HepG2 (cell line): ENCODE data around the gene GNL1. TPM values are rescaled to one million over a fixed set of nuclear protein-coding genes. Genes with fewer than 3 reads are reported as not detected.

Source experiments
- AGO2 ChIP-seq: fragments of 200-400 bp; formaldehyde crosslinking; optimal IDR thresholded peaks from 2 replicates; pipeline ENCODE3; 2017; ENCODE audit warnings: mild to moderate bottlenecking, low read depth, low read length, moderate library complexity
- ARID2 ChIP-seq: sonication (generic); formaldehyde crosslinking; IDR thresholded peaks from 2 replicates; pipeline ENCODE4 v1.8.1; 2022; ENCODE audit warnings: mild to moderate bottlenecking, missing genetic modification reagents, borderline replicate concordance
- ARNTL ChIP-seq: sonication (generic); formaldehyde crosslinking; IDR thresholded peaks from 2 replicates; pipeline ENCODE4 v1.4.0; 2020; ENCODE audit warnings: mild to moderate bottlenecking, missing genetic modification reagents
- CBFB ChIP-seq: sonication (generic); formaldehyde crosslinking; IDR thresholded peaks from 2 replicates; pipeline ENCODE4 v1.4.0; 2020; ENCODE audit warnings: missing genetic modification reagents
- ELF4 ChIP-seq: sonication (generic); formaldehyde crosslinking; IDR thresholded peaks from 2 replicates; pipeline ENCODE4 v1.5.0; 2020; ENCODE audit warnings: missing genetic modification reagents, mild to moderate bottlenecking, moderate library complexity, borderline replicate concordance
- FOXK1 ChIP-seq: sonication (generic); formaldehyde crosslinking; IDR thresholded peaks from 2 replicates; pipeline ENCODE4 v1.4.0; 2020; ENCODE audit warnings: low read depth, missing genetic modification reagents, borderline replicate concordance
- GPN1 ChIP-seq: sonication (generic); formaldehyde crosslinking; IDR thresholded peaks from 2 replicates; pipeline ENCODE4 v1.5.1; 2020; ENCODE audit warnings: missing genetic modification reagents, borderline replicate concordance
- HMGA1 ChIP-seq: sonication (generic); formaldehyde crosslinking; conservative IDR thresholded peaks from 2 replicates; pipeline ENCODE4 v1.4.0; 2020; ENCODE audit warnings: missing genetic modification reagents
- MAZ ChIP-seq, 2 experiments: sonication (generic) in 1 of 2; formaldehyde crosslinking in 1 of 2; IDR thresholded peaks; 2 replicates each; pipeline versions ENCODE4 v1.5.0 to v1.6.1; 2012 to 2020; ENCODE audit warnings: low read depth in 2 of 2, mild to moderate bottlenecking in 2 of 2, borderline replicate concordance in 1 of 2, improper control_type of control experiment in 1 of 2, low read length in 1 of 2, missing genetic modification reagents in 1 of 2, moderate library complexity in 1 of 2
- MBNL3 ChIP-seq: fragments of 250-450 bp; sonication (Bioruptor Pico); conservative IDR thresholded peaks from 2 replicates; pipeline ENCODE4 v1.8.0; 2022; ENCODE audit warnings: mild to moderate bottlenecking, inconsistent platforms
- NFYC ChIP-seq: IDR thresholded peaks from 2 replicates; pipeline ENCODE4 v1.6.1; 2016; ENCODE audit warnings: missing genetic modification reagents, missing compliant biosample characterization
- TCF12 ChIP-seq, 2 experiments: fragments of 450-650 bp in 1 of 2; sonication (generic) in 1 of 2; formaldehyde crosslinking in 1 of 2; IDR thresholded peaks; 2 replicates each; pipeline versions ENCODE4 v1.6.1 to v1.8.0; 2017 to 2022; ENCODE audit warnings: antibody characterized with exemption in 1 of 2, mild to moderate bottlenecking in 1 of 2, missing genetic modification reagents in 1 of 2, moderate library complexity in 1 of 2
- ZNF235 ChIP-seq: sonication (generic); formaldehyde crosslinking; IDR thresholded peaks from 2 replicates; pipeline ENCODE4 v1.8.1; 2023; ENCODE audit warnings: mild to moderate bottlenecking, missing genetic modification reagents, borderline replicate concordance
- ZNF563 ChIP-seq: sonication (generic); formaldehyde crosslinking; IDR thresholded peaks from 2 replicates; pipeline ENCODE4 v1.8.0; 2022; ENCODE audit warnings: mild to moderate bottlenecking, moderate library complexity, missing genetic modification reagents
- ZNF619 ChIP-seq: sonication (generic); formaldehyde crosslinking; IDR thresholded peaks from 2 replicates; pipeline ENCODE4 v1.4.0; 2020; ENCODE audit warnings: mild to moderate bottlenecking, missing genetic modification reagents
- ZSCAN22 ChIP-seq: sonication (generic); formaldehyde crosslinking; IDR thresholded peaks from 2 replicates; pipeline ENCODE4 v1.4.0; 2020; ENCODE audit warnings: mild to moderate bottlenecking, missing genetic modification reagents
- polyA plus RNA-seq, 8 experiments: library from polyadenylated mRNA; depleted of rRNA in 3 of 8; stranded (reverse) in 7 of 8; unstranded in 1 of 8; fragments of >200 nt; fragmentation: Illumina TruSeq in 4 of 8; extraction: Trizol in 4 of 8; gene quantifications; 2 replicates each; pipeline versions ENCODE4 v1.2.1 to v1.2.3, GENCODE V29; 2011 to 2016; ENCODE audit warnings: low read depth in 4 of 8, missing spikeins in 1 of 8, mixed read lengths in 1 of 8; ENCODE audit not compliant: insufficient read depth in 1 of 8
- total RNA-seq, 5 experiments: library from RNA; depleted of rRNA; stranded (reverse); fragments of >200 nt; fragmentation: Illumina TruSeq; extraction: Trizol; gene quantifications; 2 replicates each; pipeline ENCODE4 v1.2.3, GENCODE V29; 2016; ENCODE audit warnings: low read depth in 1 of 5
- TF ChIP-seq, protein P1 (sequence below): sonication (generic); formaldehyde crosslinking; IDR thresholded peaks from 2 replicates; pipeline ENCODE4 v1.4.0; 2020; ENCODE audit warnings: mild to moderate bottlenecking, missing genetic modification reagents
- TF ChIP-seq, protein P2 (sequence below): sonication (generic); formaldehyde crosslinking; conservative IDR thresholded peaks from 2 replicates; pipeline ENCODE4 v1.4.0; 2020; ENCODE audit warnings: missing genetic modification reagents
- TF ChIP-seq, protein P3 (sequence below): sonication (generic); formaldehyde crosslinking; IDR thresholded peaks from 2 replicates; pipeline ENCODE4 v1.8.0; 2023; ENCODE audit warnings: mild to moderate bottlenecking, missing genetic modification reagents
- TF ChIP-seq, protein P4 (sequence below): sonication (generic); formaldehyde crosslinking; IDR thresholded peaks from 2 replicates; pipeline ENCODE4 v1.4.0; 2020; ENCODE audit warnings: missing genetic modification reagents, borderline replicate concordance
- TF ChIP-seq, protein P5 (sequence below): sonication (generic); formaldehyde crosslinking; IDR thresholded peaks from 2 replicates; pipeline ENCODE4 v1.8.0; 2022; ENCODE audit warnings: mild to moderate bottlenecking, missing genetic modification reagents

The GNL1 gene
- total and polyA plus RNA-seq, 2 of the 13 experiments (the other 11 are each of a cell fraction or from before 2014, with no cell fraction given), result 35.0 to 55.6 TPM

DNA sequence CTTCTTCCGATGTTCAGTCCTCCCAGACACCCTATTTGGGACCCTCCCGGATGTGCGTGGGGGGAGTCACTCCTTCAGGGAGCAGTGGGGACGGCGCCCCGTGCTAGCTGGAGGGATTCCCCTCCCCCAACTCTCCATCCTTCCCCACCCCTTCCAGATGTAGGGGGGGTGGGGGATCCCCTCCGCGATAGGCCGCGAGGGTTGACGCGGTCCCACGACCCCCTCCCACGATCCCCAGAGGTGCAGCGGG is 548 bp downstream of the GNL1 start (continued):
- TF ChIP-seq MAZ (IDR thresholded peaks at IDR 0.05; ENCODE audit: borderline replicate concordance, low read depth, low read length), result no peak
- no peak for TF ChIP-seq MAZ (CRISPR knock-in tag; IDR thresholded peaks at IDR 0.05; ENCODE audit: low read depth)
- TF ChIP-seq CBFB, result 0 out of 2 replicates have a peak, but pooled peaks have one; percentile 5
- 0 out of 2 replicates have a peak, but pooled peaks have one; percentile 39 for TF ChIP-seq ELF4 (CRISPR knock-in tag)
- TF ChIP-seq TCF12 (IDR thresholded peaks at IDR 0.05), result no peak
- no peak for TF ChIP-seq TCF12 (CRISPR knock-in tag; IDR thresholded peaks at IDR 0.05)
- TF ChIP-seq, protein P1, sequence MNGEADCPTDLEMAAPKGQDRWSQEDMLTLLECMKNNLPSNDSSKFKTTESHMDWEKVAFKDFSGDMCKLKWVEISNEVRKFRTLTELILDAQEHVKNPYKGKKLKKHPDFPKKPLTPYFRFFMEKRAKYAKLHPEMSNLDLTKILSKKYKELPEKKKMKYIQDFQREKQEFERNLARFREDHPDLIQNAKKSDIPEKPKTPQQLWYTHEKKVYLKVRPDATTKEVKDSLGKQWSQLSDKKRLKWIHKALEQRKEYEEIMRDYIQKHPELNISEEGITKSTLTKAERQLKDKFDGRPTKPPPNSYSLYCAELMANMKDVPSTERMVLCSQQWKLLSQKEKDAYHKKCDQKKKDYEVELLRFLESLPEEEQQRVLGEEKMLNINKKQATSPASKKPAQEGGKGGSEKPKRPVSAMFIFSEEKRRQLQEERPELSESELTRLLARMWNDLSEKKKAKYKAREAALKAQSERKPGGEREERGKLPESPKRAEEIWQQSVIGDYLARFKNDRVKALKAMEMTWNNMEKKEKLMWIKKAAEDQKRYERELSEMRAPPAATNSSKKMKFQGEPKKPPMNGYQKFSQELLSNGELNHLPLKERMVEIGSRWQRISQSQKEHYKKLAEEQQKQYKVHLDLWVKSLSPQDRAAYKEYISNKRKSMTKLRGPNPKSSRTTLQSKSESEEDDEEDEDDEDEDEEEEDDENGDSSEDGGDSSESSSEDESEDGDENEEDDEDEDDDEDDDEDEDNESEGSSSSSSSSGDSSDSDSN (CRISPR knock-in tag), result 0 out of 2 replicates have a peak, but pooled peaks have one; percentile 5
- TF ChIP-seq HMGA1, result no peak
- TF ChIP-seq, protein P2, sequence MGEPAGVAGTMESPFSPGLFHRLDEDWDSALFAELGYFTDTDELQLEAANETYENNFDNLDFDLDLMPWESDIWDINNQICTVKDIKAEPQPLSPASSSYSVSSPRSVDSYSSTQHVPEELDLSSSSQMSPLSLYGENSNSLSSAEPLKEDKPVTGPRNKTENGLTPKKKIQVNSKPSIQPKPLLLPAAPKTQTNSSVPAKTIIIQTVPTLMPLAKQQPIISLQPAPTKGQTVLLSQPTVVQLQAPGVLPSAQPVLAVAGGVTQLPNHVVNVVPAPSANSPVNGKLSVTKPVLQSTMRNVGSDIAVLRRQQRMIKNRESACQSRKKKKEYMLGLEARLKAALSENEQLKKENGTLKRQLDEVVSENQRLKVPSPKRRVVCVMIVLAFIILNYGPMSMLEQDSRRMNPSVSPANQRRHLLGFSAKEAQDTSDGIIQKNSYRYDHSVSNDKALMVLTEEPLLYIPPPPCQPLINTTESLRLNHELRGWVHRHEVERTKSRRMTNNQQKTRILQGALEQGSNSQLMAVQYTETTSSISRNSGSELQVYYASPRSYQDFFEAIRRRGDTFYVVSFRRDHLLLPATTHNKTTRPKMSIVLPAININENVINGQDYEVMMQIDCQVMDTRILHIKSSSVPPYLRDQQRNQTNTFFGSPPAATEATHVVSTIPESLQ (CRISPR knock-in tag), result 0 out of 2 replicates have a peak, but pooled peaks have one; percentile 16
- TF ChIP-seq ZNF563, result peak; percentile 19; the same call in 1 of the 2 replicates
- TF ChIP-seq ZNF235, result peak; percentile 49; the same call in 1 of the 2 replicates
- TF ChIP-seq ZSCAN22 (CRISPR knock-in tag), result peak; percentile 67; the same call in 1 of the 2 replicates
- TF ChIP-seq NFYC (CRISPR knock-in tag), result no peak
- 0 out of 2 replicates have a peak, but pooled peaks have one; percentile 27 for TF ChIP-seq ZNF619 (CRISPR knock-in tag)
- TF ChIP-seq, protein P3, sequence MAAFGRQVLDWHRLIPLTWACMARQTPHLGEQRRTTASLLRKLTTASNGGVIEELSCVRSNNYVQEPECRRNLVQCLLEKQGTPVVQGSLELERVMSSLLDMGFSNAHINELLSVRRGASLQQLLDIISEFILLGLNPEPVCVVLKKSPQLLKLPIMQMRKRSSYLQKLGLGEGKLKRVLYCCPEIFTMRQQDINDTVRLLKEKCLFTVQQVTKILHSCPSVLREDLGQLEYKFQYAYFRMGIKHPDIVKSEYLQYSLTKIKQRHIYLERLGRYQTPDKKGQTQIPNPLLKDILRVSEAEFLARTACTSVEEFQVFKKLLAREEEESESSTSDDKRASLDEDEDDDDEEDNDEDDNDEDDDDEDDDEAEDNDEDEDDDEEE (CRISPR knock-in tag), result 0 out of 2 replicates have a peak, but pooled peaks have one; percentile 84
- TF ChIP-seq GPN1 (CRISPR knock-in tag), result no peak
- TF ChIP-seq, protein P4, sequence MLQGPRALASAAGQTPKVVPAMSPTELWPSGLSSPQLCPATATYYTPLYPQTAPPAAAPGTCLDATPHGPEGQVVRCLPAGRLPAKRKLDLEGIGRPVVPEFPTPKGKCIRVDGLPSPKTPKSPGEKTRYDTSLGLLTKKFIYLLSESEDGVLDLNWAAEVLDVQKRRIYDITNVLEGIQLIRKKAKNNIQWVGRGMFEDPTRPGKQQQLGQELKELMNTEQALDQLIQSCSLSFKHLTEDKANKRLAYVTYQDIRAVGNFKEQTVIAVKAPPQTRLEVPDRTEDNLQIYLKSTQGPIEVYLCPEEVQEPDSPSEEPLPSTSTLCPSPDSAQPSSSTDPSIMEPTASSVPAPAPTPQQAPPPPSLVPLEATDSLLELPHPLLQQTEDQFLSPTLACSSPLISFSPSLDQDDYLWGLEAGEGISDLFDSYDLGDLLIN, result 0 out of 2 replicates have a peak, but pooled peaks have one; percentile 9
- TF ChIP-seq ARNTL, result 0 out of 2 replicates have a peak, but pooled peaks have one; percentile 17
- TF ChIP-seq MBNL3 (CRISPR knock-in tag), result no peak
- 0 out of 2 replicates have a peak, but pooled peaks have one; percentile 5 for TF ChIP-seq FOXK1 (CRISPR knock-in tag)
- TF ChIP-seq, protein P5, sequence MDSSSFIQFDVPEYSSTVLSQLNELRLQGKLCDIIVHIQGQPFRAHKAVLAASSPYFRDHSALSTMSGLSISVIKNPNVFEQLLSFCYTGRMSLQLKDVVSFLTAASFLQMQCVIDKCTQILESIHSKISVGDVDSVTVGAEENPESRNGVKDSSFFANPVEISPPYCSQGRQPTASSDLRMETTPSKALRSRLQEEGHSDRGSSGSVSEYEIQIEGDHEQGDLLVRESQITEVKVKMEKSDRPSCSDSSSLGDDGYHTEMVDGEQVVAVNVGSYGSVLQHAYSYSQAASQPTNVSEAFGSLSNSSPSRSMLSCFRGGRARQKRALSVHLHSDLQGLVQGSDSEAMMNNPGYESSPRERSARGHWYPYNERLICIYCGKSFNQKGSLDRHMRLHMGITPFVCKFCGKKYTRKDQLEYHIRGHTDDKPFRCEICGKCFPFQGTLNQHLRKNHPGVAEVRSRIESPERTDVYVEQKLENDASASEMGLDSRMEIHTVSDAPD (CRISPR knock-in tag), result 0 out of 2 replicates have a peak, but pooled peaks have one; percentile 27
- TF ChIP-seq AGO2, result peak; percentile 56
- 0 out of 2 replicates have a peak, but pooled peaks have one; percentile 35 for TF ChIP-seq ARID2 (CRISPR knock-in tag)
